Thymus (tissue), 2 donors: ENCODE data around the gene ERLIN1. TPM values are rescaled to one million over a fixed set of nuclear protein-coding genes. Genes with fewer than 3 reads are reported as not detected.

Experiments used
- polyA plus RNA-seq: library from polyadenylated mRNA; stranded (reverse); fragments of 200-250 nt; gene quantifications from one replicate; pipeline ENCODE4 v1.2.3, GENCODE V29; 2013
- total RNA-seq: library from RNA; stranded (reverse); fragments of 120-200 nt; gene quantifications from one replicate; pipeline ENCODE4 v1.2.4, GENCODE V29; 2013
- donor health status: healthy.

Gene ERLIN1
- total and polyA plus RNA-seq, 2 donors: 8.2 to 12.1 TPM

Other genes with a start within 250 kb of the ERLIN1 start
- gene DNMBP, start 176.1 kb downstream of the ERLIN1 start, total RNA-seq: 11.9 TPM
- gene DNMBP, start 176.1 kb downstream of the ERLIN1 start, polyA plus RNA-seq: 10.0 TPM
- gene CPN1, start 104.2 kb downstream of the ERLIN1 start, total RNA-seq: not detected
- 0.02 TPM for gene CPN1, start 104.2 kb downstream of the ERLIN1 start, polyA plus RNA-seq
- gene CHUK, start 43.6 kb upstream of the ERLIN1 start, total RNA-seq: 27.1 TPM
- gene CHUK, start 43.6 kb upstream of the ERLIN1 start, polyA plus RNA-seq: 12.9 TPM
- 44.1 TPM for gene CWF19L1, start 81.6 kb upstream of the ERLIN1 start, total RNA-seq
- 47.5 TPM for gene CWF19L1, start 81.6 kb upstream of the ERLIN1 start, polyA plus RNA-seq
- 49.9 TPM for gene BLOC1S2, start 100.7 kb upstream of the ERLIN1 start, total RNA-seq
- gene BLOC1S2, start 100.7 kb upstream of the ERLIN1 start, polyA plus RNA-seq: 114 TPM
- 0.19 TPM for gene PKD2L1, start 144.2 kb upstream of the ERLIN1 start, total RNA-seq
- gene PKD2L1, start 144.2 kb upstream of the ERLIN1 start, polyA plus RNA-seq: 6.1 TPM
- gene SCD, start 161.2 kb upstream of the ERLIN1 start, total RNA-seq: 22.0 TPM
- gene SCD, start 161.2 kb upstream of the ERLIN1 start, polyA plus RNA-seq: 26.0 TPM